Endothelial cell of umbilical vein (primary cell): ENCODE results near the gene TSC22D1. TPM values are rescaled to one million over a fixed set of nuclear protein-coding genes. Genes with fewer than 3 reads are reported as not detected.

ENCODE experiments used
- BruUV-seq: library from RNA; stranded (reverse); fragments of 400-500 nt; replicated peaks from 2 replicates; lab custom pipeline; 2021; lab: Mats Ljungman, UMichigan
- CTCF ChIA-PET: fragments of 300-600, 350-600 bp; sonication (Branson Sonifier 250); formaldehyde crosslinking; loops from one replicate; lab custom pipeline; 2021; ENCODE audit warnings: antibody characterized with exemption, inconsistent platforms; lab: Charles Lee
- POLR2A ChIA-PET: fragments of 300-600, 350-600 bp; sonication (Branson Sonifier 250); formaldehyde crosslinking; loops from one replicate; lab custom pipeline; 2021; ENCODE audit warnings: antibody characterized with exemption, inconsistent platforms; lab: Charles Lee
- DNase-seq: peaks from one replicate; pipeline ENCODE4 v3.0.0-alpha.2; 2011; ENCODE audit warnings: low read depth, low spot score
- FAIRE-seq: peaks from 2 replicates; lab custom pipeline; 2011; peaks lifted over from hg19 to GRCh38; lab: Jason Lieb, UNC
- H2AFZ ChIP-seq: 2 replicates; pipeline ENCODE4 v1.6.0; 2012; ENCODE audit warnings: low read depth, low read length, control low read depth, inconsistent platforms
- H3K27ac ChIP-seq: 2 replicates; pipeline ENCODE4 v1.5.1; 2011; ENCODE audit warnings: low read depth, mild to moderate bottlenecking, control low read depth, low read length, moderate library complexity; ENCODE audit not compliant: insufficient read depth
- H3K27me3 ChIP-seq, 2 experiments: 2 replicates each; pipeline versions ENCODE4 v1.6.0 to v1.6.1; 2011; ENCODE audit warnings: low read length in 2 of 2, mixed read lengths in 1 of 2; ENCODE audit not compliant: control insufficient read depth in 2 of 2, insufficient read depth in 2 of 2
- H3K36me3 ChIP-seq, 2 experiments: 2 replicates in 1 of 2; 3 replicates in 1 of 2; pipeline ENCODE4 v1.5.1; 2011; ENCODE audit warnings: low read length in 2 of 2, mild to moderate bottlenecking in 1 of 2, moderate library complexity in 1 of 2; ENCODE audit not compliant: control insufficient read depth in 2 of 2, insufficient read depth in 2 of 2; ENCODE audit errors: extremely low read depth in 1 of 2
- H3K4me1 ChIP-seq: 3 replicates; pipeline ENCODE4 v1.5.1; 2011; ENCODE audit warnings: mild to moderate bottlenecking, low read length; ENCODE audit not compliant: control insufficient read depth, insufficient read depth; ENCODE audit errors: extremely low read depth
- H3K4me2 ChIP-seq: 2 replicates; pipeline ENCODE4 v1.6.1; 2011; ENCODE audit warnings: low read length, control low read depth, mixed read lengths; ENCODE audit not compliant: insufficient read depth
- H3K4me3 ChIP-seq, 3 experiments: fragments of 200-600 bp in 1 of 3; sonication (generic), shearing (Covaris generic) in 1 of 3; replicated peaks in 1 of 3; 2 replicates each; pipeline ENCODE4 v1.5.1; 2011 to 2016; ENCODE audit warnings: control low read depth in 3 of 3, low read length in 3 of 3, mild to moderate bottlenecking in 2 of 3, inconsistent platforms in 1 of 3, low read depth in 1 of 3, moderate library complexity in 1 of 3; ENCODE audit not compliant: insufficient read depth in 1 of 3
- H3K79me2 ChIP-seq: 2 replicates; pipeline ENCODE4 v1.6.0; 2012; ENCODE audit warnings: low read length, inconsistent platforms; ENCODE audit not compliant: control insufficient read depth, insufficient read depth
- H3K9ac ChIP-seq: replicated peaks from 2 replicates; pipeline ENCODE3; 2011; ENCODE audit warnings: low read length, control low read depth; ENCODE audit not compliant: insufficient read depth; ENCODE audit errors: extremely low read depth
- H3K9me1 ChIP-seq: replicated peaks from 3 replicates; pipeline ENCODE4 v1.6.0; 2011; ENCODE audit warnings: mild to moderate bottlenecking, low read length; ENCODE audit not compliant: control insufficient read depth, insufficient read depth; ENCODE audit errors: extremely low read depth
- H3K9me3 ChIP-seq: replicated peaks from 2 replicates; pipeline ENCODE4 v1.5.1; 2012; ENCODE audit warnings: low read length, inconsistent platforms; ENCODE audit not compliant: control insufficient read depth, insufficient read depth
- H4K20me1 ChIP-seq: replicated peaks from 2 replicates; pipeline ENCODE3; 2011; ENCODE audit warnings: mild to moderate bottlenecking, low read length; ENCODE audit not compliant: control insufficient read depth, insufficient read depth; ENCODE audit errors: extremely low read depth
- CTCF ChIP-seq, 2 donors: IDR thresholded peaks; 1 replicate in 1 of 2; 2 replicates in 1 of 2; pipeline ENCODE4 v1.5.1; 2011; ENCODE audit warnings: low read length in 2 of 2, mild to moderate bottlenecking in 2 of 2, moderate library complexity in 2 of 2, control low read depth in 1 of 2, inconsistent platforms in 1 of 2, low read depth in 1 of 2; ENCODE audit not compliant: insufficient read depth in 1 of 2; ENCODE audit errors: extremely low read depth in 1 of 2
- EZH2 ChIP-seq: IDR thresholded peaks from 2 replicates; pipeline ENCODE4 v1.6.1; 2012; ENCODE audit warnings: borderline replicate concordance, low read depth, mild to moderate bottlenecking, moderate library complexity, low read length, inconsistent platforms; ENCODE audit not compliant: severe bottlenecking
- FOS ChIP-seq: IDR thresholded peaks from 2 replicates; pipeline ENCODE4 v1.6.1; 2011; ENCODE audit warnings: mild to moderate bottlenecking, low read length, moderate library complexity, borderline replicate concordance; ENCODE audit not compliant: insufficient read depth
- GATA2 ChIP-seq: IDR thresholded peaks from 2 replicates; pipeline ENCODE4 v1.7.0; 2011; ENCODE audit warnings: low read depth, mild to moderate bottlenecking, moderate library complexity, mixed read lengths, low read length; ENCODE audit not compliant: insufficient read length, insufficient read depth
- JUN ChIP-seq: IDR thresholded peaks from 2 replicates; pipeline ENCODE4 v1.6.1; 2011; ENCODE audit warnings: borderline replicate concordance, low read depth; ENCODE audit not compliant: insufficient read length, insufficient read depth
- MYC ChIP-seq: IDR thresholded peaks from one replicate; pipeline ENCODE4 v1.6.1; 2011; ENCODE audit warnings: mild to moderate bottlenecking, low read depth, low read length
- POLR2A ChIP-seq: IDR thresholded peaks from 2 replicates; pipeline ENCODE4 v1.6.1; 2012; ENCODE audit warnings: low read depth, mild to moderate bottlenecking, control low read depth, low read length
- POLR2AphosphoS5 ChIP-seq: IDR thresholded peaks from 2 replicates; pipeline ENCODE4 v1.6.1; 2012; ENCODE audit warnings: low read depth, mild to moderate bottlenecking, control low read depth, low read length, moderate library complexity; ENCODE audit not compliant: insufficient read depth
- dilution Hi-C: fragments of 300-500 bp; cut with MboI; formaldehyde crosslinking; loops from one replicate; pipeline ENCODE4 v1.15.0; 2019; ENCODE audit warnings: low sequenced_read_pairs; ENCODE audit not compliant: extremely low pct_ligation_motif_present
- intact Hi-C: fragments of 100-400 bp; cut with micrococcal nuclease; formaldehyde crosslinking; loops from one replicate; pipeline ENCODE4 v1.10.0; 2022
- polyA plus RNA-seq, 4 experiments: library from polyadenylated mRNA; depleted of rRNA in 3 of 4; stranded (reverse) in 3 of 4; unstranded in 1 of 4; fragments of >200 nt; gene quantifications; 2 replicates each; pipeline versions ENCODE4 v1.2.1 to v1.2.3, GENCODE V29; 2011 to 2012; ENCODE audit warnings: missing spikeins in 1 of 4
- total RNA-seq: library from RNA; stranded (reverse); gene quantifications from 2 replicates; pipeline ENCODE4 v1.2.3, GENCODE V29; 2021
- TF ChIP-seq, protein P1 (sequence below): IDR thresholded peaks from 2 replicates; pipeline ENCODE4 v1.6.1; 2011; ENCODE audit not compliant: insufficient read depth, insufficient read length

Gene TSC22D1
- total and polyA plus RNA-seq, 2 donors (not counting 3 experiments of a cell fraction or from before 2014, with no cell fraction given), result 47.7 to 51.8 TPM

DNA sequence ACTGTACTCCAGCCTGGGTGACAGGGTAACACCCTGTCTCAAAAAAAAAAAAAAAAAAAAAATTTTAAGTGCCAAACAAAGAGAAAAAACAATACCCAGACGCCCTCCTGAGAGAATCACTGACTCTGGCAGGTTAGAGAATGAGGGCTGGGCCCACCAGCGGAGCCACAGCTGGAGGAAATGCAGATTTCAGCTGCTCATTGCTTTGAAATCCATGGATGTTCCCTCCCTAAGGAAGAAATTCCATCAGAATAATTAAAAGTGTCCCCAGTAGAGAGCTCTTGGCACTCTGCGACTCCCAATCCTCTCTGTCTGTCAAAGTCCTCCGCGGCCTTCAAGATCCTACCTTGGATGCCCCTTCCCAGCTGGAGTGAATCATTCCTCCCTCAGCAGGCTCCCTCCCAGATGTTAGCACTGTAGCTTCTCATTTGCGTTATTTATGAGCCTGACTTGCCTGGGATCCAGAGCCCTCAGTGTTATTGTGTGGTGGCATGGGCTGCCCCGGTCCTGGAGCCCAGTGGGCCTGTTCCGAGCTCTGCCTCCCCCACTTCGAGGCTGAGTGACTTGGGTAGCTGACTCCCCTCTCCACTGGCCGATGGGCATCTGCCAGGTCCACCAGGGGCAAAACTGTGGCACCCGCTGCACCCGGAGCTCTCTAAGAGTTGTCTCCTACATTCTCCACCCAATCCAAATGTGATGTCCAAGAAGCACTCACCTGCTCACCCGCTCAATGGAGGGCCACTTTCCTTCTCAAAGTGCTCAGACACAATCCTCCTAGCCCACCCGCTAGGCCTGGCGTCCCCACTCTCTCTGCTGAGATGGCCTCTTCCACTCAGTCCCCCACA lies 155.5 kb downstream of the TSC22D1 start:
- Histone ChIP-seq H3K9me3 (no peaks in the 10 kb centered on the region), H3K4me3 (no peak overlapping the region), H3K9me1 (no peaks in the 10 kb centered on the region), H3K27ac (no peak overlapping the region), H4K20me1 (no peaks in the 10 kb centered on the region), H3K4me1 (no peaks in the 10 kb centered on the region), H3K27me3 (peaks cover 4 to 5% of the 10 kb centered on the region in 2 experiments), H3K9ac (no peak overlapping the region), H2AFZ (no peak overlapping the region), H3K4me2 (no peak overlapping the region), H3K36me3 (no peaks in the 10 kb centered on the region), H3K79me2 (no peaks in the 10 kb centered on the region)
- FAIRE-seq (no peak), DNase-seq (no peak)
- dilution Hi-C loops (no loop called here), intact Hi-C loops (no loop called here)
- ChIA-PET CTCF (interaction anchor here (1.2 to 1.4 kb wide), 4 partner anchors 15 to 229 kb away, joined by 3 to 4 read pairs (median 4); no protein-coding TSS in a partner anchor), POLR2A (interaction anchor here (0.6 kb wide), 1 partner anchor 15 kb away, joined by 3 read pairs; no protein-coding TSS in a partner anchor)
- no TSS peak for BruUV-seq
- no peak for TF ChIP-seq FOS
- no peak for TF ChIP-seq EZH2
- no peak for TF ChIP-seq POLR2AphosphoS5
- no peak for TF ChIP-seq POLR2A
- TF ChIP-seq MYC, result no peak
- no peak for TF ChIP-seq GATA2
- no peak for TF ChIP-seq CTCF (IDR thresholded peaks at IDR 0.05; ENCODE audit: extremely low read depth in 1 of 2, insufficient read depth in 1 of 2, low read depth in 1 of 2, low read length in 2 of 2)
- TF ChIP-seq, protein P1, sequence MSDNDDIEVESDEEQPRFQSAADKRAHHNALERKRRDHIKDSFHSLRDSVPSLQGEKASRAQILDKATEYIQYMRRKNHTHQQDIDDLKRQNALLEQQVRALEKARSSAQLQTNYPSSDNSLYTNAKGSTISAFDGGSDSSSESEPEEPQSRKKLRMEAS, result no peak
- no peak for TF ChIP-seq JUN
